Fibroblast of peridontal ligament (primary cell): Measurements from ENCODE around the gene EFCC1.

Experiments
- DNase-seq: peaks from one replicate; pipeline ENCODE4 v3.0.0-alpha.2; 2010; ENCODE audit errors: extremely low read depth

Gene EFCC1

GRCh38 chr3:129032716-129033115, 31.6 kb downstream of the EFCC1 start:
- DNase-seq, result no peak

- DNase-seq, result no peak
These were observed 32.0 kb downstream of the EFCC1 start for GRCh38 chr3:129033151-129033550.

- no peak for DNase-seq
These were observed 32.7 kb downstream of the EFCC1 start for GRCh38 chr3:129033633-129034321.

- no peak for DNase-seq
These were observed 33.5 kb downstream of the EFCC1 start for GRCh38 chr3:129034642-129035041.

- DNase-seq, result no peak
These were observed 34.5 kb downstream of the EFCC1 start for GRCh38 chr3:129035360-129036221.

- DNase-seq, result no peak
These were observed 35.4 kb downstream of the EFCC1 start for GRCh38 chr3:129036222-129037092.

- no peak for DNase-seq
These were observed 36.0 kb downstream of the EFCC1 start for GRCh38 chr3:129037093-129037419.

- DNase-seq, result no peak
These were observed 37.2 kb downstream of the EFCC1 start for GRCh38 chr3:129038121-129038855.

- no peak for DNase-seq
These were observed 38.4 kb downstream of the EFCC1 start for GRCh38 chr3:129039271-129040038.

- no peak for DNase-seq
These were observed 38.9 kb downstream of the EFCC1 start for GRCh38 chr3:129040039-129040336.

GRCh38 chr3:129040579-129041300, 39.6 kb downstream of the EFCC1 start:
- no peak for DNase-seq

- DNase-seq, result no peak
These were observed 44.6 kb downstream of the EFCC1 start for GRCh38 chr3:129045675-129046036.

GRCh38 chr3:129046037-129046731, 45.1 kb downstream of the EFCC1 start:
- DNase-seq, result no peak

GRCh38 chr3:129046732-129047552, 45.8 kb downstream of the EFCC1 start:
- DNase-seq, result no peak

- DNase-seq, result no peak
These were observed 46.4 kb downstream of the EFCC1 start for GRCh38 chr3:129047553-129047839.

- no peak for DNase-seq
These were observed 49.6 kb downstream of the EFCC1 start for GRCh38 chr3:129050556-129051295.

GRCh38 chr3:129051871-129052340, 50.8 kb downstream of the EFCC1 start:
- peak; percentile 18 for DNase-seq

GRCh38 chr3:129052675-129053074, 51.6 kb downstream of the EFCC1 start:
- DNase-seq, result no peak
